Stimulated activated CD4-positive, alpha-beta T cell treated with anti-CD3 and anti-CD28 coated beads, Interleukin-1b, Interleukin-23, amount 100 ng/mL, for 4 hours (primary cell): ENCODE results near the gene ELOVL4.
A peak's percentile ranks its signal among the peaks of the same experiment; 100 is the strongest.

Experiments
- DNase-seq, 2 donors: peaks; one replicate each; pipeline ENCODE4 v3.0.0-alpha.2; 2020; ENCODE audit warnings: low read depth in 2 of 2

ELOVL4 gene

GRCh38 chr6:79913369-79913768 is 34.0 kb downstream of the ELOVL4 start:
- no peak for DNase-seq

- DNase-seq = no peak
Measured at GRCh38 chr6:79911992-79912391, 35.4 kb downstream of the ELOVL4 start.

- no peak for DNase-seq
Measured at GRCh38 chr6:79909517-79909916, 37.8 kb downstream of the ELOVL4 start.

- no peak for DNase-seq
Measured at GRCh38 chr6:79902046-79902445, 45.3 kb downstream of the ELOVL4 start.

GRCh38 chr6:79898076-79898475 is 49.3 kb downstream of the ELOVL4 start:
- DNase-seq = no peak

- DNase-seq = no peak
Measured at GRCh38 chr6:79896075-79896449, 51.3 kb downstream of the ELOVL4 start.

- DNase-seq = no peak
Measured at GRCh38 chr6:79895382-79896074, 51.8 kb downstream of the ELOVL4 start.

- DNase-seq = no peak
Measured at GRCh38 chr6:79894939-79895338, 52.4 kb downstream of the ELOVL4 start.

GRCh38 chr6:79888587-79888986 is 58.8 kb downstream of the ELOVL4 start:
- DNase-seq = no peak

- DNase-seq = no peak
Measured at GRCh38 chr6:79878142-79878748, 69.1 kb downstream of the ELOVL4 start.

GRCh38 chr6:79874531-79875134 is 72.7 kb downstream of the ELOVL4 start:
- DNase-seq = no peak

GRCh38 chr6:79872986-79873385 is 74.4 kb downstream of the ELOVL4 start:
- DNase-seq = no peak

GRCh38 chr6:79872303-79872702 is 75.0 kb downstream of the ELOVL4 start:
- no peak for DNase-seq

GRCh38 chr6:79869600-79870084 is 77.7 kb downstream of the ELOVL4 start:
- peak; percentile 65 to 66 for DNase-seq

GRCh38 chr6:79869184-79869583 is 78.2 kb downstream of the ELOVL4 start:
- DNase-seq = no peak

GRCh38 chr6:79868098-79868722 is 79.1 kb downstream of the ELOVL4 start:
- DNase-seq = peak in 1 of 2 donors; percentile 30
